Keratinocyte (primary cell): ENCODE measurements around the gene KYNU. TPM values are rescaled to one million over a fixed set of nuclear protein-coding genes. Genes with fewer than 3 reads are reported as not detected.

Experiments
- DNase-seq: peaks from one replicate; pipeline ENCODE4 v3.0.0-alpha.2; 2011; ENCODE audit warnings: low read depth, missing footprints, low spot score
- FAIRE-seq: peaks from 2 replicates; lab custom pipeline; 2011; peaks lifted over from hg19 to GRCh38; lab: Jason Lieb, UNC
- H2AFZ ChIP-seq: 2 replicates; pipeline ENCODE4 v1.6.0; 2012; ENCODE audit warnings: low read length, control low read depth, inconsistent platforms; ENCODE audit not compliant: control insufficient read depth
- H3K27ac ChIP-seq: 2 replicates; pipeline ENCODE4 v1.5.1; 2011; ENCODE audit warnings: low read length; ENCODE audit not compliant: control insufficient read depth, insufficient read depth
- H3K27me3 ChIP-seq: 3 replicates; pipeline ENCODE4 v1.6.0; 2011; ENCODE audit warnings: low read length; ENCODE audit not compliant: control insufficient read depth, insufficient read depth; ENCODE audit errors: extremely low read depth
- H3K36me3 ChIP-seq, 2 experiments: 2 replicates in 1 of 2; 3 replicates in 1 of 2; pipeline ENCODE4 v1.5.1; 2011; ENCODE audit warnings: low read length in 2 of 2, mild to moderate bottlenecking in 1 of 2; ENCODE audit not compliant: control insufficient read depth in 2 of 2, insufficient read depth in 2 of 2; ENCODE audit errors: extremely low read depth in 1 of 2
- H3K4me1 ChIP-seq: 3 replicates; pipeline ENCODE4 v1.5.1; 2011; ENCODE audit warnings: low read length; ENCODE audit not compliant: control insufficient read depth, insufficient read depth; ENCODE audit errors: extremely low read depth
- H3K4me2 ChIP-seq: 3 replicates; pipeline ENCODE4 v1.6.0; 2011; ENCODE audit warnings: low read depth, low read length; ENCODE audit not compliant: control insufficient read depth, insufficient read depth; ENCODE audit errors: extremely low read depth
- H3K4me3 ChIP-seq, 3 experiments: fragments of 200-600 bp in 1 of 3; sonication (generic) in 1 of 3; 2 replicates in 2 of 3; 3 replicates in 1 of 3; pipeline ENCODE4 v1.5.1; 2011 to 2016; ENCODE audit warnings: low read length in 3 of 3, mild to moderate bottlenecking in 3 of 3, control low read depth in 2 of 3, inconsistent platforms in 1 of 3, low read depth in 1 of 3, mixed read lengths in 1 of 3, mixed run types in 1 of 3, moderate library complexity in 1 of 3; ENCODE audit not compliant: control insufficient read depth in 2 of 3, insufficient read depth in 2 of 3; ENCODE audit errors: extremely low read depth in 1 of 3
- H3K79me2 ChIP-seq: 2 replicates; pipeline ENCODE4 v1.6.0; 2012; ENCODE audit warnings: low read length; ENCODE audit not compliant: control insufficient read depth, insufficient read depth
- H3K9ac ChIP-seq: 3 replicates; pipeline ENCODE4 v1.6.0; 2011; ENCODE audit warnings: low read length; ENCODE audit not compliant: control insufficient read depth, insufficient read depth; ENCODE audit errors: extremely low read depth
- H3K9me1 ChIP-seq: 3 replicates; pipeline ENCODE4 v1.6.0; 2011; ENCODE audit warnings: low read length; ENCODE audit not compliant: control insufficient read depth, insufficient read depth; ENCODE audit errors: extremely low read depth
- H3K9me3 ChIP-seq: 2 replicates; pipeline ENCODE4 v1.5.1; 2012; ENCODE audit warnings: low read depth, low read length; ENCODE audit not compliant: control insufficient read depth
- H4K20me1 ChIP-seq: 3 replicates; pipeline ENCODE4 v1.6.0; 2011; ENCODE audit warnings: low read length; ENCODE audit not compliant: control insufficient read depth, insufficient read depth; ENCODE audit errors: extremely low read depth
- EZH2 ChIP-seq: IDR thresholded peaks from one replicate; pipeline ENCODE4 v1.6.1; 2012; ENCODE audit warnings: inconsistent platforms, mild to moderate bottlenecking, low read length, moderate library complexity
- dilution Hi-C: fragments of 300-500 bp; cut with MboI; formaldehyde crosslinking; loops from one replicate; pipeline ENCODE4 v1.7.0; 2020; ENCODE audit warnings: low sequenced_read_pairs; ENCODE audit not compliant: extremely low pct_ligation_motif_present
- polyA plus RNA-seq, 5 experiments: library from polyadenylated mRNA; depleted of rRNA in 3 of 5; stranded (reverse) in 3 of 5; stranded (forward) in 1 of 5; unstranded in 1 of 5; fragments of >200 nt; gene quantifications; 1 replicate in 1 of 5; 2 replicates in 3 of 5; 3 replicates in 1 of 5; pipeline versions ENCODE4 v1.2.1 to v1.2.3, GENCODE V29; 2011 to 2012; ENCODE audit warnings: missing spikeins in 2 of 5, low read depth in 1 of 5, low replicate concordance in 1 of 5
- TF ChIP-seq, protein P1 (sequence below), 3 experiments: IDR thresholded peaks in 1 of 3; conservative IDR thresholded peaks in 1 of 3; optimal IDR thresholded peaks in 1 of 3; 2 replicates in 2 of 3; 3 replicates in 1 of 3; pipeline versions ENCODE3 to v1.5.1; 2011; ENCODE audit warnings: low read length in 3 of 3, mild to moderate bottlenecking in 3 of 3, moderate library complexity in 2 of 3, control low read depth in 1 of 3, inconsistent platforms in 1 of 3; ENCODE audit not compliant: insufficient read depth in 2 of 3; ENCODE audit errors: extremely low read depth in 1 of 3

Gene KYNU
- polyA plus RNA-seq, 1 donor (not counting 4 experiments of a cell fraction or from before 2014, with no cell fraction given): 3.9 TPM

DNA sequence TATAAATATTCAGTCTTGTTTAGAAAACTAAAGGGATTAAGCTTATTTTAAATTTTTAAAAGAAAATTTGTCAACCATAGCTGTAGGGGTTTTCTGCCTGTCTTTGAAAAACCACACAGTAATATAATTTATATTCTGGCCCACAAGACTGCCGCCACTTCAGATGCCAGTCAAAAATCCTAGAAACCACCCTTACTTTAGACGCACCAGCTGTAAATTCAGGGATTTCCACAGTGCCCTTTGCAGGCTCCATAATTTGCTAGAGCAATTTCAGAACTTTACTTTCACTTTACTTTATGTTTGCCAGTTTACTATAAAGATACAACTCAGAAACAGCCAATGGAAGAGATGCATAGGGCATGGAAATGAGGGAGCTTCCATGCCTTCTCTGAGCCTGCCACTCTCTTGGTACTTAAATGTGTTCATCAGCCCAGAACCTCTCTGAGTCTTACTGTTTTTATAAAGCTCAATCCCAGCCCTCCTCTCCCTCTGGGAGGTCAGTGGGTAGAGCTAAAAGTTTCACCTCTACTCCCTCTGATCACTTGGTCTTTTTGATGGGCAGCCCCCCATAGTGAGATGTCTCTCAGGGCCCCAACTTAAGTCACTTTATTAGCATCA lies 63.3 kb downstream of the KYNU start:
- peak overlapping the region; percentile 66 for H2AFZ ChIP-seq
- no peaks in the 10 kb centered on the region for H3K27me3 ChIP-seq
- no peaks in the 10 kb centered on the region for H3K36me3 ChIP-seq
- H3K79me2 ChIP-seq: no peaks in the 10 kb centered on the region
- peak; percentile 26 for FAIRE-seq
- dilution Hi-C loops: no loop called here
- H3K4me1 ChIP-seq: peaks cover 16% of the 10 kb centered on the region
- H4K20me1 ChIP-seq: no peaks in the 10 kb centered on the region
- TF ChIP-seq, protein P1, sequence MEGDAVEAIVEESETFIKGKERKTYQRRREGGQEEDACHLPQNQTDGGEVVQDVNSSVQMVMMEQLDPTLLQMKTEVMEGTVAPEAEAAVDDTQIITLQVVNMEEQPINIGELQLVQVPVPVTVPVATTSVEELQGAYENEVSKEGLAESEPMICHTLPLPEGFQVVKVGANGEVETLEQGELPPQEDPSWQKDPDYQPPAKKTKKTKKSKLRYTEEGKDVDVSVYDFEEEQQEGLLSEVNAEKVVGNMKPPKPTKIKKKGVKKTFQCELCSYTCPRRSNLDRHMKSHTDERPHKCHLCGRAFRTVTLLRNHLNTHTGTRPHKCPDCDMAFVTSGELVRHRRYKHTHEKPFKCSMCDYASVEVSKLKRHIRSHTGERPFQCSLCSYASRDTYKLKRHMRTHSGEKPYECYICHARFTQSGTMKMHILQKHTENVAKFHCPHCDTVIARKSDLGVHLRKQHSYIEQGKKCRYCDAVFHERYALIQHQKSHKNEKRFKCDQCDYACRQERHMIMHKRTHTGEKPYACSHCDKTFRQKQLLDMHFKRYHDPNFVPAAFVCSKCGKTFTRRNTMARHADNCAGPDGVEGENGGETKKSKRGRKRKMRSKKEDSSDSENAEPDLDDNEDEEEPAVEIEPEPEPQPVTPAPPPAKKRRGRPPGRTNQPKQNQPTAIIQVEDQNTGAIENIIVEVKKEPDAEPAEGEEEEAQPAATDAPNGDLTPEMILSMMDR (optimal IDR thresholded peaks at IDR 0.05 in 1 of 3, IDR thresholded peaks at IDR 0.05 in 1 of 3, conservative IDR thresholded peaks at IDR 0.05 in 1 of 3; ENCODE audit: extremely low read depth in 1 of 3, insufficient read depth in 2 of 3, low read length in 3 of 3): no peak
- no peak for TF ChIP-seq EZH2
- no peak for DNase-seq
- H3K9me3 ChIP-seq: no peaks in the 10 kb centered on the region
- no peak overlapping the region for H3K27ac ChIP-seq
- H3K4me2 ChIP-seq: no peak overlapping the region
- no peaks in the 10 kb centered on the region for H3K9me1 ChIP-seq
- no peak overlapping the region for H3K4me3 ChIP-seq
- H3K9ac ChIP-seq: no peak overlapping the region

GRCh38 chr2:142942690-142943089 lies 65.2 kb downstream of the KYNU start:
- FAIRE-seq (no peak), DNase-seq (no peak)
- Histone ChIP-seq H3K4me3 (no peak overlapping the region), H3K9ac (no peak overlapping the region), H3K79me2 (no peaks in the 10 kb centered on the region), H3K4me2 (no peak overlapping the region), H3K9me3 (no peaks in the 10 kb centered on the region), H3K27me3 (no peaks in the 10 kb centered on the region), H3K27ac (no peak overlapping the region), H3K36me3 (no peaks in the 10 kb centered on the region), H2AFZ (no peak overlapping the region), H3K4me1 (peaks cover 27% of the 10 kb centered on the region), H4K20me1 (no peaks in the 10 kb centered on the region), H3K9me1 (no peaks in the 10 kb centered on the region)
- dilution Hi-C loops: no loop called here
- TF ChIP-seq EZH2: no peak
- TF ChIP-seq, protein P1 (optimal IDR thresholded peaks at IDR 0.05 in 1 of 3, IDR thresholded peaks at IDR 0.05 in 1 of 3, conservative IDR thresholded peaks at IDR 0.05 in 1 of 3; ENCODE audit: extremely low read depth in 1 of 3, insufficient read depth in 2 of 3, low read length in 3 of 3): no peak
